Heart right ventricle (tissue), 16 donors: Measurements from ENCODE around the gene UBASH3B. TPM values are rescaled to one million over a fixed set of nuclear protein-coding genes. Genes with fewer than 3 reads are reported as not detected.

Experiments
- ATAC-seq, 8 donors: fragments of 200-7000 bp; cut with Tn5 transposase; one replicate each; pipeline ENCODE4 v1.9.1; 2020; ENCODE audit warnings: mild to moderate bottlenecking in 8 of 8, moderate library complexity in 8 of 8, moderate number of reproducible peaks in 1 of 8
- DNase-seq, 2 donors: peaks; one replicate each; pipeline ENCODE4 v3.0.0-alpha.2; 2020
- H3K27ac ChIP-seq, 10 donors: fragments of 200-600 bp; sonication (generic) in 2 of 10; one replicate each; pipeline versions ENCODE4 v1.5.0 to v1.8.0; 2020 to 2022; ENCODE audit warnings: mild to moderate bottlenecking in 3 of 10
- H3K27me3 ChIP-seq, 7 donors: fragments of 200-600 bp; one replicate each; pipeline ENCODE4 v1.8.0; 2021 to 2022; ENCODE audit warnings: mild to moderate bottlenecking in 2 of 7
- H3K36me3 ChIP-seq, 9 donors: fragments of 200-600 bp; sonication (generic) in 1 of 9; one replicate each; pipeline versions ENCODE4 v1.5.0 to v1.8.0; 2020 to 2022; ENCODE audit warnings: mild to moderate bottlenecking in 2 of 9
- H3K4me1 ChIP-seq, 9 donors: fragments of 200-600 bp; sonication (generic) in 1 of 9; one replicate each; pipeline versions ENCODE4 v1.5.0 to v1.8.0; 2020 to 2022; ENCODE audit warnings: mild to moderate bottlenecking in 4 of 9
- H3K4me3 ChIP-seq, 10 donors: fragments of 200-600 bp; sonication (generic) in 2 of 10; one replicate each; pipeline versions ENCODE4 v1.5.0 to v1.8.0; 2020 to 2022; ENCODE audit warnings: mild to moderate bottlenecking in 7 of 10, moderate library complexity in 2 of 10
- H3K9me3 ChIP-seq, 11 donors: fragments of 200-600 bp in 10 of 11; sonication (generic) in 2 of 11; one replicate each; pipeline versions ENCODE4 v1.5.0 to v1.8.0; 2013 to 2022; ENCODE audit warnings: mild to moderate bottlenecking in 2 of 11, control low read depth in 1 of 11, moderate library complexity in 1 of 11
- WGBS, 2 donors: extraction: QIAGEN DNeasy Blood & Tissue Kit; methylation state at CpG; one replicate each; pipeline ENCODE4 v1.1.7; 2013; ENCODE audit warnings: inconsistent platforms in 1 of 2; 5-methylcytosine and 5-hydroxymethylcytosine counted together
- intact Hi-C, 10 donors: fragments of 100-400 bp; cut with DNase I; formaldehyde crosslinking; loops; one replicate each; pipeline versions ENCODE4 v1.11.1 to v1.14.2; 2022
- polyA plus RNA-seq, 2 donors: library from polyadenylated mRNA; stranded (reverse); fragments of 200-250 nt; gene quantifications; one replicate each; pipeline ENCODE4 v1.2.3, GENCODE V29; 2013
- total RNA-seq, 10 donors: library from RNA; stranded (reverse); fragmentation: NEBNext Ultra II Directional in 3 of 10; extraction: Animal tissue kit (Norgen Biotek cat#: 25700) in 3 of 10; gene quantifications; one replicate each; pipeline versions ENCODE4 v1.2.1 to v1.2.4, GENCODE V29; 2021 to 2023
- TF ChIP-seq, protein P1 (sequence below), 9 donors: fragments of 200-600 bp; sonication (generic) in 2 of 9; IDR thresholded peaks; one replicate each; pipeline versions ENCODE4 v1.5.0 to v1.8.0; 2021 to 2022; ENCODE audit warnings: antibody characterized with exemption in 9 of 9, mild to moderate bottlenecking in 5 of 9, moderate library complexity in 1 of 9
- donor health status: Arrhythmogenic right ventricular cardiomyopathy.
- donor health status: ischemic (EF 13 %, LVEDD 7.1; RV severe dilation, severe dysfunction).
- donor health status: healthy with polysubstance abuse.
- donor health status: DM: no; HTN: yes; CAD: no.
- donor health status: DM: no; HTN: no; CAD: no.
- donor health status: ischemic (EF 25% LVEDD 6.9; RV normal size, moderate dysfunction).
- donor health status: ischemic (EF 25% LVEDD 5.7; RV mildly dilated, moderate dysfunction).
- donor health status: healthy.
- donor health status: DM: yes; HTN: yes; CAD: no.
- donor health status: Ischemic cardiomyopathy.
- donor health status: ischemic (EF 35%, LVEDD 5.7; RV mildly dilated, moderate dysfunction).
- donor health status: nonischemic (EF 11% LVEDD 7.7; RV severe dilation, severe dysfunction).
- donor health status: DM: yes; HTN: yes; CAD: no.
- donor health status: PGD.
- donor health status: ischemic (EF 29% LVEDD 5.4; RV normal size, mild dysfunction).
- donor health status: nonischemic (EF 23%, LVEDD 6.1; RV moderate dilation, normal function).

Gene UBASH3B
- total and polyA plus RNA-seq, 12 donors, result 0.51 to 8.0 (median 1.5) TPM

DNA sequence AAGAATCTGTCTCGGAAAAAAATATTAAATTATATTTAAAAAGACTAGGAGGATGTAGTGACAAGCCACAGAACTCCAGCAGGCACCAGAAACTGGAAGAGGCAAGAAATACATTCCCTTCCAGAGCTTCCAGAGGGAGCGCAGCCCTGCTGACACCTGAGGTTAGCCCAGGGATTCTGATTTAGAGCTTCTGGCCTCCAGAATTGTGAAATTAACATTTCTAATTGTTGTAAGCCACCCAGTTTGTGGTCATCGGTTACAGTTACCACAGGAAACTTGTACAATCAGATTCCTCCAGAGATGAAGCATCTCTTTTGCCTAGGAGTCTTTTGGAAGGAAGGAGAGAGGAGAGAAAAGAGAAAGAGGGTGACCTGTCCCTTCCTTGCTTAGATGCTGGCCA, 6.4 kb upstream of the UBASH3B start:
- Histone ChIP-seq H3K27me3 (peaks cover 0 to 19% (median 10%) of the 10 kb centered on the region in 7 donors), H3K27ac (no peak overlapping the region), H3K9me3 (no peaks in the 10 kb centered on the region), H3K4me1 (peaks cover 0 to 21% (median 0%) of the 10 kb centered on the region in 9 donors), H3K36me3 (no peaks in the 10 kb centered on the region), H3K4me3 (no peak overlapping the region)
- ATAC-seq, result no peak
- DNase-seq, result no peak
- TF ChIP-seq, protein P1, sequence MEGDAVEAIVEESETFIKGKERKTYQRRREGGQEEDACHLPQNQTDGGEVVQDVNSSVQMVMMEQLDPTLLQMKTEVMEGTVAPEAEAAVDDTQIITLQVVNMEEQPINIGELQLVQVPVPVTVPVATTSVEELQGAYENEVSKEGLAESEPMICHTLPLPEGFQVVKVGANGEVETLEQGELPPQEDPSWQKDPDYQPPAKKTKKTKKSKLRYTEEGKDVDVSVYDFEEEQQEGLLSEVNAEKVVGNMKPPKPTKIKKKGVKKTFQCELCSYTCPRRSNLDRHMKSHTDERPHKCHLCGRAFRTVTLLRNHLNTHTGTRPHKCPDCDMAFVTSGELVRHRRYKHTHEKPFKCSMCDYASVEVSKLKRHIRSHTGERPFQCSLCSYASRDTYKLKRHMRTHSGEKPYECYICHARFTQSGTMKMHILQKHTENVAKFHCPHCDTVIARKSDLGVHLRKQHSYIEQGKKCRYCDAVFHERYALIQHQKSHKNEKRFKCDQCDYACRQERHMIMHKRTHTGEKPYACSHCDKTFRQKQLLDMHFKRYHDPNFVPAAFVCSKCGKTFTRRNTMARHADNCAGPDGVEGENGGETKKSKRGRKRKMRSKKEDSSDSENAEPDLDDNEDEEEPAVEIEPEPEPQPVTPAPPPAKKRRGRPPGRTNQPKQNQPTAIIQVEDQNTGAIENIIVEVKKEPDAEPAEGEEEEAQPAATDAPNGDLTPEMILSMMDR (IDR thresholded peaks at IDR 0.05), result no peak
- WGBS, 2 donors, result 87 to 89% methylated on average over 3 of the region's 3 CpGs
- intact Hi-C loops, result no loop called here

DNA sequence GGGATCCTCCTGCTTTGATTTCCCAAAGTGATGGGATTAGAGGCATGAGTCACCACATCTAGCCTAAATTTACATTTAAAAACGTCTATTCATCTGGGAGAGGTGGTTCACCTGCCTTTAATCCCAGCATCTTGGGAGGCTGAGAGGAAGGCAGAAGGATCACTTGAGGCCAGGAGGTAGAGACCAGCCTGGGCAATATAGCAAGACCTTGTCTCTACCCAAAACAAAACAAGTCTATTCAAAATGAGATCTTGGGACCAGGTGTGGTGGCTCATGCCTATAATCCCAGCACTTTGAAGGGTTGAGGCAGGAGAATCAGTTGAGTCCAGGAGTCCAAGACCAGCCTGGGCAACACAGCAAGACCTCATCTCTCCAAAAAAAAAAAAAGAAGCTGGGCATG, 4.9 kb upstream of the UBASH3B start:
- H3K4me1 ChIP-seq, result peaks cover 0 to 34% (median 6%) of the 10 kb centered on the region in 9 donors
- DNase-seq (no peak), ATAC-seq (no peak)
- 52 to 62% methylated on average over 1 of the region's 1 CpG for WGBS, 2 donors
- H3K27me3 ChIP-seq, result peaks cover 0 to 19% (median 10%) of the 10 kb centered on the region in 7 donors
- no peaks in the 10 kb centered on the region for H3K9me3 ChIP-seq
- TF ChIP-seq, protein P1 (IDR thresholded peaks at IDR 0.05), result no peak
- no peak overlapping the region for H3K27ac ChIP-seq
- no peaks in the 10 kb centered on the region for H3K36me3 ChIP-seq
- intact Hi-C loops, result loop anchor here in 2 of 10 donors (5.0 to 10.0 kb wide), 2 partner anchors 104 to 132 kb away; no protein-coding TSS in a partner anchor
- H3K4me3 ChIP-seq, result no peak overlapping the region

DNA sequence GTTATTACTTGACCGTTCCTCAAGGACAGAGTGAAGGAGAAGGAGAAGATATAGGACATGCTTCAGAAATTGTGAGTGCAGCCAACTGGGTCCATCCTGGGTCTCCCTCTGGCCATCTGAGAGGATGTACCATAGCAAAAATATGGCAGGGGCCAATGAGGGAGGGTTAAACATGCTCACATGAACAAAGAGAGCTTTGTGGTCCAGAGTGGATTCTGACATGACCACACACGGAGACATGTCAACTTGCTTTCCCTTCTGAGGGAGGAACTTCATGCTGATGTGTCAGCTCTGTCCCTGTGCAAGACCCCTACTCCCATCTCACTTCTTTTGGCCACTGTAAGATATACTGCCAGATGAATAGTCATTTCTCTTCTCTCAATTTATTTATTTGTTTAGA, 3.0 kb upstream of the UBASH3B start:
- Histone ChIP-seq H3K36me3 (no peaks in the 10 kb centered on the region), H3K9me3 (no peaks in the 10 kb centered on the region), H3K27me3 (peaks cover 0 to 19% (median 10%) of the 10 kb centered on the region in 7 donors), H3K27ac (no peak overlapping the region), H3K4me3 (no peak overlapping the region), H3K4me1 (peaks cover 4 to 38% (median 15%) of the 10 kb centered on the region in 9 donors)
- TF ChIP-seq, protein P1 (IDR thresholded peaks at IDR 0.05), result no peak
- DNase-seq (no peak), ATAC-seq (no peak)
- 74 to 84% methylated on average over 2 of the region's 2 CpGs for WGBS, 2 donors
- intact Hi-C loops, result loop anchor here in 2 of 10 donors (5.0 to 10.0 kb wide), 2 partner anchors 102 to 130 kb away; no protein-coding TSS in a partner anchor

DNA sequence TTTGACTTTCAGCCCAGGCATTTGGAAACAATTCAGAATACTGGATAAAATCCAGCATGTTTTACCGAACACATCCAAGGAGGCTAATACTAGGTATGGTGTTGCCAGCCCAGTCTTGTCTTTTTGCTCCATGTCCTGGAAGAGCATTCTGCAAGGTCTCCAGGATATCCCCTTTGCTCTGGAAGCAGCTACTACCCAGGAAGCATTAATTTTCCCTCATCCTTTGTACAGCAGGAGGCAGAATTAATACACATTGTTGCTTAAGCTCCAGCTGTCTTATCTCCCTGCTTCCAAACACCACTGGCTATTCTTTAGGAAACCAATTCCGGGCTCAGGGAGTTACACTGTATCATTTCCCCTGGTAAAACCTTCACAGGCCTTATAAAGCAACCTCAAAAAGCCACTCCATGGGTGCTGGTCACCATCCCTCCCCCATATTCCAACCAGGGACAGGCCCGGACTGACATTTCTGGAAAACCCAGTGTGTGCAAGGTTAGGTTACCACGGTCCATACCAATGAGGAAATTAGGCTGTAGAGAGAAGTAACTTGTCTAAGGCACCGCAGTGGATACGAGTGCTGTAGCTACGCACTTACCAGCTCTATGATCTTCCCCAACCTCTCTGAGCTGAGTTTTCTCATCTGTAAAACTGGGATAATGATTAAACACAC, 1.5 kb upstream of the UBASH3B start:
- no peaks in the 10 kb centered on the region for H3K36me3 ChIP-seq
- H3K4me1 ChIP-seq, result peaks cover 4 to 44% (median 15%) of the 10 kb centered on the region in 9 donors
- TF ChIP-seq, protein P1 (IDR thresholded peaks at IDR 0.05), result peak in 1 of 9 donors; percentile 29
- no peak overlapping the region for H3K4me3 ChIP-seq
- ATAC-seq (no peak), DNase-seq (no peak)
- no peak overlapping the region for H3K27ac ChIP-seq
- WGBS, 2 donors, result 69 to 74% methylated on average over 7 of the region's 7 CpGs
- intact Hi-C loops, result loop anchor here in 3 of 10 donors (2.0 to 10.0 kb wide), 3 partner anchors 101 to 128 kb away; no protein-coding TSS in a partner anchor
- peaks cover 0 to 19% (median 10%) of the 10 kb centered on the region in 7 donors for H3K27me3 ChIP-seq
- H3K9me3 ChIP-seq, result peaks cover 0 to 4% (median 0%) of the 10 kb centered on the region in 11 donors
